DND-41 (cell line): ENCODE measurements around the gene ATP6V0A1.

ENCODE experiments used
- CTCF ChIP-seq: IDR thresholded peaks from 2 replicates; pipeline ENCODE4 v1.5.1; 2012; ENCODE audit warnings: borderline replicate concordance, low read length, moderate library complexity, mild to moderate bottlenecking; ENCODE audit not compliant: poor library complexity, severe bottlenecking; ENCODE audit errors: extremely low read depth
- EZH2 ChIP-seq: IDR thresholded peaks from 3 replicates; pipeline ENCODE4 v1.6.1; 2012; ENCODE audit warnings: borderline replicate concordance, low read depth, mild to moderate bottlenecking, moderate library complexity, low read length, inconsistent platforms; ENCODE audit not compliant: severe bottlenecking

GRCh38 chr17:42508426-42509165 lies 49.9 kb downstream of the ATP6V0A1 start:
- no peak for TF ChIP-seq CTCF
- no peak for TF ChIP-seq EZH2
